Suprapubic skin (tissue), 4 donors: ENCODE measurements around the gene CEP83. TPM values are rescaled to one million over a fixed set of nuclear protein-coding genes. Genes with fewer than 3 reads are reported as not detected.

Experiments used
- DNase-seq, 2 donors: peaks; one replicate each; pipeline ENCODE4 v3.0.0-alpha.2; 2019; ENCODE audit warnings: low spot score in 2 of 2
- H3K27ac ChIP-seq: fragments of 200-600 bp; sonication (generic); one replicate; pipeline ENCODE4 v1.5.1; 2019
- H3K27me3 ChIP-seq: fragments of 200-600 bp; sonication (generic); one replicate; pipeline ENCODE4 v1.5.1; 2019
- H3K36me3 ChIP-seq: fragments of 200-600 bp; sonication (generic); one replicate; pipeline ENCODE4 v1.5.1; 2019
- H3K4me1 ChIP-seq: fragments of 200-600 bp; sonication (generic); one replicate; pipeline ENCODE4 v1.5.1; 2019
- H3K4me3 ChIP-seq: fragments of 200-600 bp; sonication (generic); one replicate; pipeline ENCODE4 v1.5.1; 2019; ENCODE audit warnings: mild to moderate bottlenecking
- H3K9me3 ChIP-seq: fragments of 200-600 bp; sonication (generic); one replicate; pipeline ENCODE4 v1.5.1; 2019
- CTCF ChIP-seq, 2 donors: fragments of 200-600 bp in 1 of 2; fragments of 450-650 bp in 1 of 2; sonication (generic) in 1 of 2; IDR thresholded peaks; one replicate each; pipeline ENCODE4 v1.5.1; 2016 to 2019; ENCODE audit warnings: antibody characterized with exemption in 2 of 2, mild to moderate bottlenecking in 1 of 2, moderate library complexity in 1 of 2
- EP300 ChIP-seq: sonication (generic); formaldehyde crosslinking; IDR thresholded peaks from one replicate; pipeline ENCODE4 v1.6.1; 2017; ENCODE audit warnings: antibody characterized with exemption
- POLR2A ChIP-seq, 2 donors: fragments of 450-650 bp; IDR thresholded peaks; one replicate each; pipeline ENCODE4 v1.6.1; 2017; ENCODE audit warnings: antibody characterized with exemption in 2 of 2, mild to moderate bottlenecking in 2 of 2, moderate library complexity in 2 of 2
- POLR2AphosphoS5 ChIP-seq, 3 donors: sonication (generic); formaldehyde crosslinking; IDR thresholded peaks; one replicate each; pipeline ENCODE4 v1.6.1; 2017; ENCODE audit warnings: antibody characterized with exemption in 3 of 3
- WGBS: methylation state at CpG from one replicate; pipeline ENCODE4 v1.1.5; 2018; 5-methylcytosine and 5-hydroxymethylcytosine counted together
- total RNA-seq, 4 donors: library from RNA; depleted of rRNA; stranded (reverse); fragments of >200 nt; gene quantifications; one replicate each; pipeline ENCODE4 v1.1.0, GENCODE V29; 2016

CEP83 gene
- total RNA-seq, 4 donors from 2014 or later, result 8.5 to 18.4 (median 12.6) TPM

- no peaks in the 10 kb centered on the region for H3K27me3 ChIP-seq
- no peak overlapping the region for H3K4me3 ChIP-seq
- 82% methylated on average over 19 of the region's 19 CpGs for WGBS
- TF ChIP-seq EP300 (no peak), POLR2A (IDR thresholded peaks at IDR 0.05) (no peak), CTCF (IDR thresholded peaks at IDR 0.05) (no peak), POLR2AphosphoS5 (IDR thresholded peaks at IDR 0.05) (no peak)
- peaks cover 56% of the 10 kb centered on the region for H3K4me1 ChIP-seq
- no peaks in the 10 kb centered on the region for H3K36me3 ChIP-seq
- DNase-seq, result peak in 1 of 2 donors; percentile 63
- no peaks in the 10 kb centered on the region for H3K9me3 ChIP-seq
- H3K27ac ChIP-seq, result no peak overlapping the region
Observed at GRCh38 chr12:94264736-94265485, 194.8 kb downstream of the CEP83 start.

GRCh38 chr12:94263905-94264561 is 195.6 kb downstream of the CEP83 start:
- peak overlapping the region; percentile 15 for H3K27ac ChIP-seq

GRCh38 chr12:94263011-94263811 is 196.5 kb downstream of the CEP83 start:
- no peaks in the 10 kb centered on the region for H3K27me3 ChIP-seq
- peak overlapping the region; percentile 79 for H3K27ac ChIP-seq
- TF ChIP-seq POLR2AphosphoS5 (IDR thresholded peaks at IDR 0.05) (no peak), EP300 (no peak), POLR2A (IDR thresholded peaks at IDR 0.05) (no peak), CTCF (IDR thresholded peaks at IDR 0.05) (no peak)
- DNase-seq, result peak; percentile 66 to 67
- peaks cover 56% of the 10 kb centered on the region for H3K4me1 ChIP-seq
- WGBS, result 72% methylated on average over 10 of the region's 14 CpGs
- H3K9me3 ChIP-seq, result no peaks in the 10 kb centered on the region
- peak overlapping the region; percentile 59 for H3K4me3 ChIP-seq
- no peaks in the 10 kb centered on the region for H3K36me3 ChIP-seq

More at GRCh38 chr12:94263905-94264561, 195.6 kb downstream of the CEP83 start:
- Histone ChIP-seq H3K4me3 (no peak overlapping the region), H3K36me3 (no peaks in the 10 kb centered on the region), H3K9me3 (no peaks in the 10 kb centered on the region), H3K27me3 (no peaks in the 10 kb centered on the region), H3K4me1 (peaks cover 56% of the 10 kb centered on the region)
- peak in 1 of 2 donors; percentile 75 for DNase-seq
- TF ChIP-seq CTCF (IDR thresholded peaks at IDR 0.05) (no peak), POLR2A (IDR thresholded peaks at IDR 0.05) (no peak), EP300 (no peak), POLR2AphosphoS5 (IDR thresholded peaks at IDR 0.05) (no peak)
- 80% methylated on average over 20 of the region's 20 CpGs for WGBS

- no peaks in the 10 kb centered on the region for H3K9me3 ChIP-seq
Observed at GRCh38 chr12:94262228-94263010, 197.2 kb downstream of the CEP83 start.

More at GRCh38 chr12:94262228-94263010, 197.2 kb downstream of the CEP83 start:
- 3% methylated on average over 16 of the region's 17 CpGs for WGBS
- Histone ChIP-seq H3K27ac (peak overlapping the region; percentile 79), H3K4me1 (peaks cover 49% of the 10 kb centered on the region), H3K4me3 (peak overlapping the region; percentile 59), H3K27me3 (no peaks in the 10 kb centered on the region), H3K36me3 (no peaks in the 10 kb centered on the region)
- TF ChIP-seq CTCF (IDR thresholded peaks at IDR 0.05) (no peak), POLR2AphosphoS5 (IDR thresholded peaks at IDR 0.05) (no peak), POLR2A (IDR thresholded peaks at IDR 0.05) (no peak), EP300 (no peak)
- DNase-seq, result peak; percentile 89
